ENCODE results near the gene TCF15. TPM values are rescaled to one million over a fixed set of nuclear protein-coding genes. Genes with fewer than 3 reads are reported as not detected.

TCF15 gene
- total RNA-seq, 1 donor from 2014 or later, result not detected

- Histone ChIP-seq H3K4me1 (peaks cover 25% of the 10 kb centered on the region), H3K36me3 (no peaks in the 10 kb centered on the region), H3K27me3 (no peaks in the 10 kb centered on the region), H3K4me3 (no peak overlapping the region), H3K9me3 (no peaks in the 10 kb centered on the region), H3K27ac (no peak overlapping the region)
- no peak for TF ChIP-seq POLR2AphosphoS5 (IDR thresholded peaks at IDR 0.05; ENCODE audit: insufficient read depth in 1 of 2, low read depth in 1 of 2)
- TF ChIP-seq POLR2A (IDR thresholded peaks at IDR 0.05), result no peak
- TF ChIP-seq CTCF (IDR thresholded peaks at IDR 0.05), result no peak
- intact Hi-C loops (cut with DNase I), result no loop called here
- no peak for DNase-seq (ENCODE audit: extremely low spot score in 2 of 2)
Measured at GRCh38 chr20:654417-654750, 44.3 kb upstream of the TCF15 start.

- TF ChIP-seq CTCF (IDR thresholded peaks at IDR 0.05) (no peak), POLR2A (IDR thresholded peaks at IDR 0.05) (no peak), POLR2AphosphoS5 (IDR thresholded peaks at IDR 0.05; ENCODE audit: insufficient read depth in 1 of 2, low read depth in 1 of 2) (no peak)
- Histone ChIP-seq H3K4me3 (peak overlapping the region; percentile 75 to 84), H3K4me1 (peaks cover 25% of the 10 kb centered on the region), H3K9me3 (no peaks in the 10 kb centered on the region), H3K27me3 (no peaks in the 10 kb centered on the region), H3K27ac (peak overlapping the region; percentile 87), H3K36me3 (peaks cover 0 to 2% of the 10 kb centered on the region in 2 donors)
- intact Hi-C loops (cut with DNase I), result no loop called here
- DNase-seq (ENCODE audit: extremely low spot score in 2 of 2), result no peak
Measured at GRCh38 chr20:653590-654416, 43.7 kb upstream of the TCF15 start.

- TF ChIP-seq POLR2AphosphoS5 (IDR thresholded peaks at IDR 0.05; ENCODE audit: insufficient read depth in 1 of 2, low read depth in 1 of 2), result no peak
- TF ChIP-seq POLR2A (IDR thresholded peaks at IDR 0.05), result peak in 1 of 2 donors; percentile 38
- TF ChIP-seq CTCF (IDR thresholded peaks at IDR 0.05), result peak; percentile 21 to 47 (median 46)
- peaks cover 0 to 9% of the 10 kb centered on the region in 2 donors for H3K36me3 ChIP-seq
- peak within 1 kb of the TSS; percentile 75 to 84 for H3K4me3 ChIP-seq
- no peaks in the 10 kb centered on the region for H3K27me3 ChIP-seq
- H3K9me3 ChIP-seq, result no peaks in the 10 kb centered on the region
- peak within 1 kb of the TSS; percentile 87 for H3K27ac ChIP-seq
- H3K4me1 ChIP-seq, result peaks cover 25% of the 10 kb centered on the region
- peak in 1 of 2 donors; percentile 89 for DNase-seq (ENCODE audit: extremely low spot score in 2 of 2)
- intact Hi-C loops (cut with DNase I), result no loop called here
Measured at GRCh38 chr20:653110-653589, 43.0 kb upstream of the TCF15 start, which contains the start of gene SRXN1. Gene SRXN1 (minus strand): TSS chr20:653200. CDS start chr20:653185, 15 bp downstream.

GRCh38 chr20:652615-653109 lies 42.6 kb upstream of the TCF15 start:
- H3K4me1 ChIP-seq, result peaks cover 25% of the 10 kb centered on the region
- no peaks in the 10 kb centered on the region for H3K27me3 ChIP-seq
- TF ChIP-seq CTCF (IDR thresholded peaks at IDR 0.05) (no peak), POLR2A (IDR thresholded peaks at IDR 0.05) (no peak), POLR2AphosphoS5 (IDR thresholded peaks at IDR 0.05; ENCODE audit: insufficient read depth in 1 of 2, low read depth in 1 of 2) (no peak)
- peak overlapping the region; percentile 87 for H3K27ac ChIP-seq
- no peaks in the 10 kb centered on the region for H3K9me3 ChIP-seq
- intact Hi-C loops (cut with DNase I), result no loop called here
- H3K4me3 ChIP-seq, result peak overlapping the region; percentile 75 to 84
- no peak for DNase-seq (ENCODE audit: extremely low spot score in 2 of 2)
- H3K36me3 ChIP-seq, result peaks cover 0 to 13% of the 10 kb centered on the region in 2 donors
